Endothelial cell of umbilical vein (primary cell): ENCODE data around the gene CTSH.

Experiments used
- POLR2A ChIP-seq: IDR thresholded peaks from 2 replicates; pipeline ENCODE4 v1.6.1; 2012; ENCODE audit warnings: low read depth, mild to moderate bottlenecking, control low read depth, low read length
- POLR2AphosphoS5 ChIP-seq: IDR thresholded peaks from 2 replicates; pipeline ENCODE4 v1.6.1; 2012; ENCODE audit warnings: low read depth, mild to moderate bottlenecking, control low read depth, low read length, moderate library complexity; ENCODE audit not compliant: insufficient read depth
- TF ChIP-seq, protein P1 (sequence below), 2 donors: IDR thresholded peaks; 1 replicate in 1 of 2; 2 replicates in 1 of 2; pipeline ENCODE4 v1.5.1; 2011; ENCODE audit warnings: low read length in 2 of 2, mild to moderate bottlenecking in 2 of 2, moderate library complexity in 2 of 2, control low read depth in 1 of 2, inconsistent platforms in 1 of 2, low read depth in 1 of 2; ENCODE audit not compliant: insufficient read depth in 1 of 2; ENCODE audit errors: extremely low read depth in 1 of 2

GRCh38 chr15:78879517-78880241 lies 65.2 kb downstream of the CTSH start:
- no peak for TF ChIP-seq POLR2A
- TF ChIP-seq, protein P1, sequence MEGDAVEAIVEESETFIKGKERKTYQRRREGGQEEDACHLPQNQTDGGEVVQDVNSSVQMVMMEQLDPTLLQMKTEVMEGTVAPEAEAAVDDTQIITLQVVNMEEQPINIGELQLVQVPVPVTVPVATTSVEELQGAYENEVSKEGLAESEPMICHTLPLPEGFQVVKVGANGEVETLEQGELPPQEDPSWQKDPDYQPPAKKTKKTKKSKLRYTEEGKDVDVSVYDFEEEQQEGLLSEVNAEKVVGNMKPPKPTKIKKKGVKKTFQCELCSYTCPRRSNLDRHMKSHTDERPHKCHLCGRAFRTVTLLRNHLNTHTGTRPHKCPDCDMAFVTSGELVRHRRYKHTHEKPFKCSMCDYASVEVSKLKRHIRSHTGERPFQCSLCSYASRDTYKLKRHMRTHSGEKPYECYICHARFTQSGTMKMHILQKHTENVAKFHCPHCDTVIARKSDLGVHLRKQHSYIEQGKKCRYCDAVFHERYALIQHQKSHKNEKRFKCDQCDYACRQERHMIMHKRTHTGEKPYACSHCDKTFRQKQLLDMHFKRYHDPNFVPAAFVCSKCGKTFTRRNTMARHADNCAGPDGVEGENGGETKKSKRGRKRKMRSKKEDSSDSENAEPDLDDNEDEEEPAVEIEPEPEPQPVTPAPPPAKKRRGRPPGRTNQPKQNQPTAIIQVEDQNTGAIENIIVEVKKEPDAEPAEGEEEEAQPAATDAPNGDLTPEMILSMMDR (IDR thresholded peaks at IDR 0.05; ENCODE audit: extremely low read depth in 1 of 2, insufficient read depth in 1 of 2, low read depth in 1 of 2, low read length in 2 of 2), result no peak
- no peak for TF ChIP-seq POLR2AphosphoS5
